ENCODE results near the gene CLCC1.
A peak's percentile ranks its signal among the peaks of the same experiment; 100 is the strongest.

The CLCC1 gene

DNA sequence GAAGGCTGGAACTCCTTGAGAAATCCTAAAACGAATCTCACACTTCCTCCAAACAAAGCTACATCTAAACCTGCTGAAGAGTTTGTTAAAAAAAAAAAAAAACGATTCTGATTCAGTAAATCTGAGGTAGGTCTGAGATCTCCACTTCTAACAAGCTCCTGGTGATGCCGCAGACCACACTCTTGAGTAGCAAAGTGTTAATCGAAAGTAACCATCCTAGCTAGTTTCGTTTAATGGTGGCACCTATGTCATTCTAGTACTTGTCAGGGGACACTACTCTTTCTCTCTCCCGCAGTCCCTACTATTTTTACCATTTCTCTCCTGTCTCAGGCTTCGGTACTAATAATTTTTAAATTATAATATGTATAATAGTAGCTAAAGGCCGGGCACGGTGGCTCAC is 2.1 kb downstream of the CLCC1 start:
- Histone ChIP-seq H3K9me3 (no peaks in the 10 kb centered on the region), H4K20me1 (peaks cover 65% of the 10 kb centered on the region), H3K4me2 (peak overlapping the region; percentile 97; the same call in 1 of the 2 replicates), H3K36me3 (peaks cover 27% of the 10 kb centered on the region; the same call in 1 of the 2 replicates), H3K4me1 (peaks cover 34% of the 10 kb centered on the region), H3K4me3 (no peak overlapping the region), H3K27ac (no peak overlapping the region), H3K27me3 (peaks cover 6% of the 10 kb centered on the region; the same call in 1 of the 2 replicates), H3K9ac (no peak overlapping the region)
- no peak for TF ChIP-seq Cebpa-rat (IDR thresholded peaks at IDR 0.05)

- Histone ChIP-seq H3K4me2 (no peak overlapping the region), H3K9me3 (0 out of 2 replicates have a peak, but pooled peaks cover 3% of the 10 kb centered on the region), H3K27me3 (peaks cover 6% of the 10 kb centered on the region; the same call in 1 of the 2 replicates), H3K36me3 (peaks cover 31% of the 10 kb centered on the region), H3K9ac (no peak overlapping the region), H3K4me1 (peaks cover 34% of the 10 kb centered on the region), H3K27ac (no peak overlapping the region), H3K4me3 (no peak overlapping the region), H4K20me1 (peaks cover 69% of the 10 kb centered on the region)
- TF ChIP-seq Cebpa-rat (IDR thresholded peaks at IDR 0.05) = no peak
Measured at GRCh38 chr1:108960719-108961118, 2.6 kb downstream of the CLCC1 start.

GRCh38 chr1:108957888-108958287 is 5.4 kb downstream of the CLCC1 start:
- Histone ChIP-seq H3K4me1 (peaks cover 29% of the 10 kb centered on the region), H3K27ac (no peak overlapping the region), H3K9ac (no peak overlapping the region), H3K9me3 (0 out of 2 replicates have a peak, but pooled peaks cover 3% of the 10 kb centered on the region), H3K4me2 (peak overlapping the region; percentile 54; the same call in 1 of the 2 replicates), H4K20me1 (peaks cover 98% of the 10 kb centered on the region), H3K27me3 (peaks cover 6% of the 10 kb centered on the region; the same call in 1 of the 2 replicates), H3K36me3 (peaks cover 60% of the 10 kb centered on the region), H3K4me3 (no peak overlapping the region)
- no peak for TF ChIP-seq Cebpa-rat (IDR thresholded peaks at IDR 0.05)

GRCh38 chr1:108955881-108956280 is 7.4 kb downstream of the CLCC1 start:
- H3K27me3 ChIP-seq = peaks cover 6% of the 10 kb centered on the region; the same call in 1 of the 2 replicates
- H3K4me1 ChIP-seq = peaks cover 16% of the 10 kb centered on the region
- no peak overlapping the region for H3K27ac ChIP-seq
- 0 out of 2 replicates have a peak, but pooled peaks cover 3% of the 10 kb centered on the region for H3K9me3 ChIP-seq
- peaks cover 100% of the 10 kb centered on the region for H4K20me1 ChIP-seq
- peaks cover 71% of the 10 kb centered on the region for H3K36me3 ChIP-seq
- no peak overlapping the region for H3K4me3 ChIP-seq
- no peak overlapping the region for H3K9ac ChIP-seq
- no peak overlapping the region for H3K4me2 ChIP-seq
- TF ChIP-seq Cebpa-rat (IDR thresholded peaks at IDR 0.05) = no peak

GRCh38 chr1:108955111-108955510 is 8.2 kb downstream of the CLCC1 start:
- Histone ChIP-seq H3K9ac (no peak overlapping the region), H3K36me3 (peaks cover 63% of the 10 kb centered on the region), H3K4me1 (peaks cover 16% of the 10 kb centered on the region), H3K27ac (no peak overlapping the region), H4K20me1 (peaks cover 100% of the 10 kb centered on the region), H3K9me3 (0 out of 2 replicates have a peak, but pooled peaks cover 3% of the 10 kb centered on the region), H3K4me2 (no peak overlapping the region), H3K4me3 (no peak overlapping the region), H3K27me3 (peaks cover 6% of the 10 kb centered on the region; the same call in 1 of the 2 replicates)
- TF ChIP-seq Cebpa-rat (IDR thresholded peaks at IDR 0.05) = no peak

- Histone ChIP-seq H3K4me1 (peaks cover 16% of the 10 kb centered on the region), H4K20me1 (peaks cover 100% of the 10 kb centered on the region), H3K9me3 (0 out of 2 replicates have a peak, but pooled peaks cover 3% of the 10 kb centered on the region), H3K27ac (no peak overlapping the region), H3K9ac (no peak overlapping the region), H3K4me2 (no peak overlapping the region), H3K36me3 (peaks cover 55% of the 10 kb centered on the region), H3K27me3 (peaks cover 6% of the 10 kb centered on the region; the same call in 1 of the 2 replicates), H3K4me3 (no peak overlapping the region)
- TF ChIP-seq Cebpa-rat (IDR thresholded peaks at IDR 0.05) = no peak
Measured at GRCh38 chr1:108953452-108953851, 9.8 kb downstream of the CLCC1 start.

GRCh38 chr1:108951242-108951641 is 12.0 kb downstream of the CLCC1 start:
- H3K27ac ChIP-seq = no peak overlapping the region
- H3K9ac ChIP-seq = no peak overlapping the region
- H3K4me2 ChIP-seq = no peak overlapping the region
- TF ChIP-seq Cebpa-rat (IDR thresholded peaks at IDR 0.05) = no peak
- 0 out of 2 replicates have a peak, but pooled peaks cover 3% of the 10 kb centered on the region for H3K9me3 ChIP-seq
- peaks cover 92% of the 10 kb centered on the region for H4K20me1 ChIP-seq
- no peak overlapping the region for H3K4me3 ChIP-seq
- no peaks in the 10 kb centered on the region for H3K27me3 ChIP-seq
- H3K4me1 ChIP-seq = no peaks in the 10 kb centered on the region
- peaks cover 64% of the 10 kb centered on the region for H3K36me3 ChIP-seq

DNA sequence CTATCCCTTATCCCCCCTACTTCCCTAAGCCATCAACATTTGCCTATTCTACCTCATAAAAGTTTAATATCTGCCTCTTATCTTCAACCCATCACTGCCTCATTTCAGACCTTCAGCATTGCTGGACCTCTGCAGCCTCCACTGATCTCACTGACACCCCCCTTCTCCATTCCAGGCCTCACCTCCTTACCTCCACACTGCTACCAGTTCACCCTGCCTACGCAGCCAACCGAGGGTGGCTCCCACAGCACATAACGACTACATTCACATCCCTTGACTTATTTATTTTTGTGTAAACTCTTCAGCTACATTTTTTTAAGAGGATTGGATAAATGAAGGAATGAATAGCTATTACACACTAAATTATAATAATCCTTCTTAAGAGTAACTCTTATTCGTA is 14.2 kb downstream of the CLCC1 start:
- Histone ChIP-seq H3K4me3 (no peak overlapping the region), H3K27ac (no peak overlapping the region), H3K9me3 (no peaks in the 10 kb centered on the region), H3K27me3 (no peaks in the 10 kb centered on the region), H4K20me1 (peaks cover 70% of the 10 kb centered on the region), H3K36me3 (peaks cover 64% of the 10 kb centered on the region), H3K4me1 (no peaks in the 10 kb centered on the region), H3K9ac (no peak overlapping the region), H3K4me2 (no peak overlapping the region)
- no peak for TF ChIP-seq Cebpa-rat (IDR thresholded peaks at IDR 0.05)

GRCh38 chr1:108947871-108948525 is 15.3 kb downstream of the CLCC1 start:
- no peaks in the 10 kb centered on the region for H3K27me3 ChIP-seq
- peaks cover 59% of the 10 kb centered on the region for H4K20me1 ChIP-seq
- no peak overlapping the region for H3K9ac ChIP-seq
- no peaks in the 10 kb centered on the region for H3K9me3 ChIP-seq
- peaks cover 63% of the 10 kb centered on the region for H3K36me3 ChIP-seq
- H3K4me2 ChIP-seq = no peak overlapping the region
- H3K27ac ChIP-seq = no peak overlapping the region
- no peaks in the 10 kb centered on the region for H3K4me1 ChIP-seq
- TF ChIP-seq Cebpa-rat (IDR thresholded peaks at IDR 0.05) = no peak
- no peak overlapping the region for H3K4me3 ChIP-seq

- H3K36me3 ChIP-seq = peaks cover 88% of the 10 kb centered on the region
- no peaks in the 10 kb centered on the region for H3K4me1 ChIP-seq
- no peaks in the 10 kb centered on the region for H3K27me3 ChIP-seq
- H3K4me2 ChIP-seq = no peak overlapping the region
- H3K9ac ChIP-seq = no peak overlapping the region
- no peaks in the 10 kb centered on the region for H3K9me3 ChIP-seq
- no peak overlapping the region for H3K27ac ChIP-seq
- no peaks in the 10 kb centered on the region; the same call in 1 of the 2 replicates for H4K20me1 ChIP-seq
- TF ChIP-seq Cebpa-rat (IDR thresholded peaks at IDR 0.05) = no peak
- no peak overlapping the region for H3K4me3 ChIP-seq
Measured at GRCh38 chr1:108936170-108936569, 27.1 kb downstream of the CLCC1 start.
